Neural cell (in vitro differentiated cells): Measurements from ENCODE around the gene PPFIBP1.

Experiments used
- EP300 ChIP-seq: fragments of 450-650 bp; conservative IDR thresholded peaks from 2 replicates; pipeline ENCODE4 v1.6.1; 2014; ENCODE audit warnings: antibody characterized with exemption, mild to moderate bottlenecking, moderate library complexity; ENCODE audit not compliant: poor library complexity, severe bottlenecking
- POLR2AphosphoS5 ChIP-seq: IDR thresholded peaks from 2 replicates; pipeline ENCODE4 v1.6.1; 2012
- RAD21 ChIP-seq: fragments of 450-650 bp; conservative IDR thresholded peaks from 2 replicates; pipeline ENCODE4 v1.6.1; 2014; ENCODE audit warnings: antibody characterized with exemption, mild to moderate bottlenecking, moderate library complexity
- SMC3 ChIP-seq: fragments of 450-650 bp; conservative IDR thresholded peaks from 2 replicates; pipeline ENCODE4 v1.6.1; 2014; ENCODE audit warnings: antibody characterized with exemption, mild to moderate bottlenecking, moderate library complexity; ENCODE audit not compliant: poor library complexity
- TF ChIP-seq, protein P1 (sequence below): fragments of 450-650 bp; IDR thresholded peaks from 2 replicates; pipeline ENCODE4 v1.5.1; 2014; ENCODE audit warnings: antibody characterized with exemption, mild to moderate bottlenecking, moderate library complexity; ENCODE audit not compliant: poor library complexity, severe bottlenecking

GRCh38 chr12:27534060-27534764, 10.2 kb downstream of the PPFIBP1 start:
- TF ChIP-seq, protein P1, sequence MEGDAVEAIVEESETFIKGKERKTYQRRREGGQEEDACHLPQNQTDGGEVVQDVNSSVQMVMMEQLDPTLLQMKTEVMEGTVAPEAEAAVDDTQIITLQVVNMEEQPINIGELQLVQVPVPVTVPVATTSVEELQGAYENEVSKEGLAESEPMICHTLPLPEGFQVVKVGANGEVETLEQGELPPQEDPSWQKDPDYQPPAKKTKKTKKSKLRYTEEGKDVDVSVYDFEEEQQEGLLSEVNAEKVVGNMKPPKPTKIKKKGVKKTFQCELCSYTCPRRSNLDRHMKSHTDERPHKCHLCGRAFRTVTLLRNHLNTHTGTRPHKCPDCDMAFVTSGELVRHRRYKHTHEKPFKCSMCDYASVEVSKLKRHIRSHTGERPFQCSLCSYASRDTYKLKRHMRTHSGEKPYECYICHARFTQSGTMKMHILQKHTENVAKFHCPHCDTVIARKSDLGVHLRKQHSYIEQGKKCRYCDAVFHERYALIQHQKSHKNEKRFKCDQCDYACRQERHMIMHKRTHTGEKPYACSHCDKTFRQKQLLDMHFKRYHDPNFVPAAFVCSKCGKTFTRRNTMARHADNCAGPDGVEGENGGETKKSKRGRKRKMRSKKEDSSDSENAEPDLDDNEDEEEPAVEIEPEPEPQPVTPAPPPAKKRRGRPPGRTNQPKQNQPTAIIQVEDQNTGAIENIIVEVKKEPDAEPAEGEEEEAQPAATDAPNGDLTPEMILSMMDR: no peak
- TF ChIP-seq RAD21: no peak
- no peak for TF ChIP-seq POLR2AphosphoS5
- peak; percentile 79 for TF ChIP-seq EP300
- TF ChIP-seq SMC3: no peak
